GM13976 (cell line): ENCODE measurements around the gene HPS3.

Source experiments
- DNase-seq: peaks from one replicate; pipeline ENCODE4 v3.0.0; 2012; ENCODE audit warnings: low spot score
- in situ Hi-C: fragments of 300-500 bp; cut with MboI; formaldehyde crosslinking; loops from one replicate; pipeline ENCODE4 v1.12.0; 2022; ENCODE audit warnings: low sequenced_read_pairs, mixed read lengths, inconsistent platforms; ENCODE audit not compliant: unreplicated experiment
- TF ChIP-seq, protein P1 (sequence below): IDR thresholded peaks from 2 replicates; pipeline ENCODE4 v1.5.1; 2012; ENCODE audit warnings: borderline replicate concordance, mild to moderate bottlenecking; ENCODE audit not compliant: insufficient read depth; ENCODE audit errors: extremely low read depth, missing control alignments, control extremely low read depth

Gene HPS3

GRCh38 chr3:149179220-149179619 is 49.8 kb downstream of the HPS3 start:
- in situ Hi-C loops: no loop called here
- no peak for DNase-seq
- TF ChIP-seq, protein P1, sequence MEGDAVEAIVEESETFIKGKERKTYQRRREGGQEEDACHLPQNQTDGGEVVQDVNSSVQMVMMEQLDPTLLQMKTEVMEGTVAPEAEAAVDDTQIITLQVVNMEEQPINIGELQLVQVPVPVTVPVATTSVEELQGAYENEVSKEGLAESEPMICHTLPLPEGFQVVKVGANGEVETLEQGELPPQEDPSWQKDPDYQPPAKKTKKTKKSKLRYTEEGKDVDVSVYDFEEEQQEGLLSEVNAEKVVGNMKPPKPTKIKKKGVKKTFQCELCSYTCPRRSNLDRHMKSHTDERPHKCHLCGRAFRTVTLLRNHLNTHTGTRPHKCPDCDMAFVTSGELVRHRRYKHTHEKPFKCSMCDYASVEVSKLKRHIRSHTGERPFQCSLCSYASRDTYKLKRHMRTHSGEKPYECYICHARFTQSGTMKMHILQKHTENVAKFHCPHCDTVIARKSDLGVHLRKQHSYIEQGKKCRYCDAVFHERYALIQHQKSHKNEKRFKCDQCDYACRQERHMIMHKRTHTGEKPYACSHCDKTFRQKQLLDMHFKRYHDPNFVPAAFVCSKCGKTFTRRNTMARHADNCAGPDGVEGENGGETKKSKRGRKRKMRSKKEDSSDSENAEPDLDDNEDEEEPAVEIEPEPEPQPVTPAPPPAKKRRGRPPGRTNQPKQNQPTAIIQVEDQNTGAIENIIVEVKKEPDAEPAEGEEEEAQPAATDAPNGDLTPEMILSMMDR: no peak

- no peak for DNase-seq
These were observed 50.7 kb downstream of the HPS3 start for GRCh38 chr3:149180057-149180573.

DNA sequence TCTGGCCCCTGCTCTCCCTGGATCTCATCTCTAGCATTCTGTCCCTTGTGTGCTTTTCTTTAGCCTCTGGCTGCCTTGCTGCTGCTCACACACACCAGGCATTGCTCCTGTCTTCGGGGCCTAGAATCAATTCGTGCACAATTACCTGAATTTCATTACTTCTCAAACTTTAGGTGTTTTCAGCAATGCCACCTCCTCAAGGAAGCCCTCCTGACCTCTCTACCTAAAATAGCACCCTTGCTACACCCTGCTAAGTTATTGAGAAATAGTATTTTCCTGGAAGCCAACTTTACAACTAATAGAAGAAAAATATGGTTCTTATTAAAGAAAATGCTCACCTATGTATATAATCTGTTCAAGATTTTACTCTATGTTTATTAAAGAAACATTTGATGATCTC is 51.7 kb downstream of the HPS3 start:
- TF ChIP-seq, protein P1: no peak
- in situ Hi-C loops: no loop called here

More at GRCh38 chr3:149180057-149180573, 50.7 kb downstream of the HPS3 start:
- in situ Hi-C loops: no loop called here
- TF ChIP-seq, protein P1: no peak

GRCh38 chr3:149186219-149186618 is 56.8 kb downstream of the HPS3 start:
- in situ Hi-C loops: no loop called here
- no peak for DNase-seq
- TF ChIP-seq, protein P1: no peak

More for the DNA sequence above, 51.7 kb downstream of the HPS3 start:
- DNase-seq: no peak

DNA sequence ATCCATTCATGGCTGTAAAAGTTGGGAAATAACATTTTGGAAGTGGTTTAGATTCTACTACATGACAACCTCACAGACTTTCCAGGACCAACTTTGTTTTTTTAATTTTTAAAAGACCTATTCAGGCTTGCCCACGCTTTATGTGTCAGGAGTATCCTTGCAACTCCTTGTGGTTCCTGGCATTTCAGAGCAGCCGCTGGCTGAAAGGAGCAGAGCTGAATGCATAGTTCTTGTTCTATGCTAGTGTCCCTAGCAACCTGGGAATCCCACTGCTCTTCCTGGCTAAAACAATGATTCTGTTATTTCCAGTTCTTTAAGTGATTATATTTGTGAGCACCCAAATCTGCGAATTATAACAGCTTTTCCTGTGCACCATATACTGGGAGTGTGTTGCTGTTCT is 57.3 kb downstream of the HPS3 start:
- in situ Hi-C loops: no loop called here
- TF ChIP-seq, protein P1: no peak
- no peak for DNase-seq

GRCh38 chr3:149188494-149188893 is 59.1 kb downstream of the HPS3 start:
- no peak for DNase-seq
- TF ChIP-seq, protein P1: no peak
- in situ Hi-C loops: no loop called here
